PC-9 (cell line): ENCODE data around the gene MEX3C. TPM values are rescaled to one million over a fixed set of nuclear protein-coding genes. Genes with fewer than 3 reads are reported as not detected.
A peak's percentile ranks its signal among the peaks of the same experiment; 100 is the strongest.

ENCODE experiments used
- BruUV-seq: library from RNA; stranded (reverse); fragments of 400-500 nt; replicated peaks from 2 replicates; lab custom pipeline; 2021; lab: Mats Ljungman, UMichigan
- CTCF ChIA-PET: fragments of 300-600 bp; sonication (Branson Sonifier 250); formaldehyde crosslinking; loops from one replicate; lab custom pipeline; 2022; ENCODE audit warnings: antibody characterized with exemption; lab: Charles Lee
- POLR2A ChIA-PET: fragments of 300-600 bp; sonication (Branson Sonifier 250); formaldehyde crosslinking; loops from one replicate; lab custom pipeline; 2022; ENCODE audit warnings: antibody characterized with exemption; ENCODE audit not compliant: unreplicated experiment; lab: Charles Lee
- DNase-seq, 2 experiments: peaks; one replicate each; pipeline versions ENCODE4 v3.0.0 to v3.0.0-alpha.2; 2015 to 2022; ENCODE audit warnings: mixed read lengths in 1 of 2
- H2AFZ ChIP-seq: fragments of 200-600 bp; sonication (generic); 2 replicates; pipeline ENCODE4 v1.8.1; 2017; ENCODE audit warnings: antibody characterized with exemption
- H3F3A ChIP-seq: fragments of 200-600 bp; sonication (generic); 2 replicates; pipeline ENCODE4 v1.8.1; 2017; ENCODE audit warnings: antibody characterized with exemption, mild to moderate bottlenecking, low read depth; ENCODE audit not compliant: insufficient read depth
- H3K27ac ChIP-seq: fragments of 200-600 bp; sonication (generic); 2 replicates; pipeline ENCODE4 v1.6.1; 2016; ENCODE audit warnings: mixed run types
- H3K27me3 ChIP-seq: fragments of 200-600 bp; sonication (generic); 2 replicates; pipeline ENCODE4 v1.6.1; 2016; ENCODE audit warnings: low read depth, mixed run types; ENCODE audit not compliant: insufficient read depth
- H3K36me3 ChIP-seq: fragments of 200-600 bp; sonication (generic); 2 replicates; pipeline ENCODE4 v1.6.1; 2016; ENCODE audit warnings: low read depth, mixed run types
- H3K4me1 ChIP-seq: fragments of 200-600 bp; sonication (generic); replicated peaks from 2 replicates; pipeline ENCODE4 v1.6.1; 2016; ENCODE audit warnings: mixed run types; ENCODE audit not compliant: insufficient read depth
- H3K4me2 ChIP-seq: fragments of 200-600 bp; sonication (generic); 2 replicates; pipeline ENCODE4 v1.6.1; 2017; ENCODE audit warnings: mixed run types
- H3K4me3 ChIP-seq: fragments of 200-600 bp; sonication (generic); 2 replicates; pipeline ENCODE4 v1.6.1; 2016; ENCODE audit warnings: mixed run types
- H3K79me2 ChIP-seq: fragments of 200-600 bp; sonication (generic); 2 replicates; pipeline ENCODE4 v1.6.1; 2017; ENCODE audit warnings: low read depth, mixed run types
- H3K9me2 ChIP-seq: fragments of 200-600 bp; sonication (generic); 2 replicates; pipeline ENCODE4 v1.8.1; 2017; ENCODE audit warnings: mild to moderate bottlenecking; ENCODE audit not compliant: insufficient read depth
- H3K9me3 ChIP-seq: fragments of 200-600 bp; sonication (generic); 2 replicates; pipeline ENCODE4 v1.8.1; 2016; ENCODE audit warnings: low read depth; ENCODE audit not compliant: insufficient read depth
- H4K20me1 ChIP-seq: fragments of 200-600 bp; sonication (generic); 2 replicates; pipeline ENCODE4 v1.8.1; 2017; ENCODE audit not compliant: insufficient read depth
- EZH2 ChIP-seq: fragments of 200-600 bp; sonication (generic); IDR thresholded peaks from 2 replicates; pipeline ENCODE4 v1.8.0; 2017; ENCODE audit warnings: antibody characterized with exemption, low read depth
- intact Hi-C: fragments of 100-400 bp; cut with micrococcal nuclease; formaldehyde crosslinking; loops from one replicate; pipeline ENCODE4 v1.10.0; 2022; ENCODE audit not compliant: unreplicated experiment
- total RNA-seq: library from RNA; stranded (reverse); gene quantifications from 2 replicates; pipeline ENCODE4 v1.2.3, GENCODE V29; 2021
- TF ChIP-seq, protein P1 (sequence below): fragments of 200-600 bp; sonication (generic); conservative IDR thresholded peaks from 2 replicates; pipeline ENCODE4 v1.6.1; 2017; ENCODE audit warnings: mixed run types, antibody characterized with exemption, mild to moderate bottlenecking, moderate library complexity

Gene MEX3C
- total RNA-seq, 1 experiment from 2014 or later, result 26.2 TPM

DNA sequence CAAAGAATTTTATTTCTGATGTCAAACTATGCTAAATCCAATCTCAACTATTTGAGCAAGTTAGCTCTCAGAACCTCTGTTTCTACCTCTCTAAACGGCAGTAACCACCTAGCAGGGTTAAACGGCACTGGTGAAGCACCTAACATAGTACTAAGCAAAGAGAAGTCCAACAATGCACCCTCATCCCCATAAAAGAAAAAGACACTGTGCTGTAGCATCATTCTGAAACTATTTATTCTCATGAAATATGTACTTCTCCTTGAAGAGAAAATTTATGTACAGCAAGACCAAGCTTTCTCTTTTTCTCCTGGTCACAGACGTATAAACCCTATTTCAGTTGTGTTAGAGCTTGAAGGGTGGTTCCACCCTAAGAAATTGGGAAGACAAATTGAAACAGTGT lies 4.8 kb downstream of the MEX3C start:
- POLR2A ChIA-PET, result no interaction called here

DNA sequence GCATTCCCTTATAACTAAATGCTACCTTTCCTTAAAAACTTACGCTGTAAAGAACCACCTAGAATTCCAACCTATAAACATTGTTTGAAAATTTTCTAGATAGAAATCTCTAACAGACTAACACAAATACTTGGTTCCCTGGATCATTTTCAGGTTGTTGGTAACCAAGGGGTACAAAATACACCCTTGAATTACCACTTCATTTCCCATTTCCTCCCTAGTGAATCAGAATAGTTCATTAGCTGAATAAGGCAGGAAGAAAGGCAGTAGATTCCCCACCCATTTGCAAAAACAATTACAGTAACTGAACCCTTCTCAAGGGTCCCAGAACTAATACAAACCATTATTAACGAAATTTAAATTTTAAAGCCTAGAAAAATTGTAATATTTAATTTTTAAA lies 5.5 kb downstream of the MEX3C start:
- Histone ChIP-seq H3F3A (no peaks in the 10 kb centered on the region), H3K4me1 (peaks cover 19% of the 10 kb centered on the region), H4K20me1 (peaks cover 39% of the 10 kb centered on the region), H3K36me3 (0 out of 2 replicates have a peak, but pooled peaks cover 3% of the 10 kb centered on the region), H3K79me2 (peaks cover 95% of the 10 kb centered on the region), H3K4me2 (no peak overlapping the region), H3K4me3 (no peak overlapping the region), H2AFZ (no peak overlapping the region), H3K9me2 (no peaks in the 10 kb centered on the region), H3K27ac (no peak overlapping the region), H3K9me3 (no peaks in the 10 kb centered on the region), H3K27me3 (no peaks in the 10 kb centered on the region)
- ChIA-PET CTCF (no interaction called here), POLR2A (no interaction called here)
- intact Hi-C loops, result no loop called here
- TF ChIP-seq, protein P1, sequence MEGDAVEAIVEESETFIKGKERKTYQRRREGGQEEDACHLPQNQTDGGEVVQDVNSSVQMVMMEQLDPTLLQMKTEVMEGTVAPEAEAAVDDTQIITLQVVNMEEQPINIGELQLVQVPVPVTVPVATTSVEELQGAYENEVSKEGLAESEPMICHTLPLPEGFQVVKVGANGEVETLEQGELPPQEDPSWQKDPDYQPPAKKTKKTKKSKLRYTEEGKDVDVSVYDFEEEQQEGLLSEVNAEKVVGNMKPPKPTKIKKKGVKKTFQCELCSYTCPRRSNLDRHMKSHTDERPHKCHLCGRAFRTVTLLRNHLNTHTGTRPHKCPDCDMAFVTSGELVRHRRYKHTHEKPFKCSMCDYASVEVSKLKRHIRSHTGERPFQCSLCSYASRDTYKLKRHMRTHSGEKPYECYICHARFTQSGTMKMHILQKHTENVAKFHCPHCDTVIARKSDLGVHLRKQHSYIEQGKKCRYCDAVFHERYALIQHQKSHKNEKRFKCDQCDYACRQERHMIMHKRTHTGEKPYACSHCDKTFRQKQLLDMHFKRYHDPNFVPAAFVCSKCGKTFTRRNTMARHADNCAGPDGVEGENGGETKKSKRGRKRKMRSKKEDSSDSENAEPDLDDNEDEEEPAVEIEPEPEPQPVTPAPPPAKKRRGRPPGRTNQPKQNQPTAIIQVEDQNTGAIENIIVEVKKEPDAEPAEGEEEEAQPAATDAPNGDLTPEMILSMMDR, result no peak
- no peak for TF ChIP-seq EZH2
- no TSS peak for BruUV-seq
- DNase-seq, result no peak

More for the DNA sequence above, 4.8 kb downstream of the MEX3C start:
- CTCF ChIA-PET, result no interaction called here
- no peaks in the 10 kb centered on the region for H3K9me3 ChIP-seq
- no peaks in the 10 kb centered on the region for H3K9me2 ChIP-seq
- 0 out of 2 replicates have a peak overlapping the region, but pooled peaks have one; percentile 95 for H3K4me2 ChIP-seq
- no peaks in the 10 kb centered on the region for H3K27me3 ChIP-seq
- BruUV-seq, result no TSS peak
- H4K20me1 ChIP-seq, result peaks cover 39% of the 10 kb centered on the region
- peaks cover 19% of the 10 kb centered on the region for H3K4me1 ChIP-seq
- no peak overlapping the region for H3K4me3 ChIP-seq
- no peak for DNase-seq
- 0 out of 2 replicates have a peak, but pooled peaks cover 3% of the 10 kb centered on the region for H3K36me3 ChIP-seq
- no peak overlapping the region for H3K27ac ChIP-seq
- intact Hi-C loops, result no loop called here
- H3K79me2 ChIP-seq, result peaks cover 88% of the 10 kb centered on the region
- TF ChIP-seq, protein P1, result no peak
- H3F3A ChIP-seq, result no peaks in the 10 kb centered on the region
- no peak overlapping the region for H2AFZ ChIP-seq

DNA sequence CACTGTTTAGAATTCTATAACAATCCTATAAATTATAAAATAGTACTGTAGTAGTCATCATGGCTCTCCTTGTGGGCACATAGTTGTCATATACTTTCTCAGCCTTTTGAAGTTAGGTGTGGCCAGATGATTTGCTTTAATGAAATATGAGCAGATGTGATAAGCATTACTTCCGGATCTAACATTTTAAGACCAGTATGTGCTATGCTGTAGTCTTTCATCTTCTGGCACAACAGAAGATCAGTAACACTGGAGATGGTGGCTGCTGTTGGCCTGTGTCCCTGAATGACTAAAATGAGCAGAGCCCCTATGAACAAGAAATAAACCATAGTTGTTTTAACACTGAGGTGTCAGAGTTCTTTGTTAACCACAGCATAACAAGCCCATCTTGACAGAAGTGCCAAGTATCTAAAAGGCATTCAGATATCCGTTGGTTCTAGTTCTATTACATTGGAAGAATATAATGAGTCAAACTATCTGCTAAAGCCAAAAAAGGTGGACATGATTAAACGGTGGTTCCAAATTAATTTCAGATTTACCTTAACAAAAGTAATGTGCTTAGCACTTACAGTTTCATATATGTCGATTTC lies 6.3 kb downstream of the MEX3C start:
- intact Hi-C loops, result no loop called here
- Histone ChIP-seq H2AFZ (no peak overlapping the region), H3F3A (no peaks in the 10 kb centered on the region), H3K27me3 (no peaks in the 10 kb centered on the region), H4K20me1 (peaks cover 44% of the 10 kb centered on the region), H3K79me2 (peaks cover 98% of the 10 kb centered on the region), H3K4me1 (peaks cover 19% of the 10 kb centered on the region), H3K4me2 (no peak overlapping the region), H3K4me3 (no peak overlapping the region), H3K9me2 (no peaks in the 10 kb centered on the region), H3K27ac (no peak overlapping the region), H3K36me3 (0 out of 2 replicates have a peak, but pooled peaks cover 3% of the 10 kb centered on the region), H3K9me3 (no peaks in the 10 kb centered on the region)
- TF ChIP-seq EZH2, result no peak
- TF ChIP-seq, protein P1, result no peak
- ChIA-PET CTCF (no interaction called here), POLR2A (no interaction called here)
- BruUV-seq, result no TSS peak
- no peak for DNase-seq
